Colonic mucosa (tissue), 4 donors: ENCODE measurements around the gene FMN1. TPM values are rescaled to one million over a fixed set of nuclear protein-coding genes. Genes with fewer than 3 reads are reported as not detected.

Experiments
- DNase-seq: peaks from one replicate; pipeline ENCODE4 v3.0.0-alpha.2; 2020
- H3K27ac ChIP-seq: fragments of 200-600 bp; one replicate; pipeline ENCODE4 v1.8.0; 2021
- H3K27me3 ChIP-seq: fragments of 200-600 bp; one replicate; pipeline ENCODE4 v1.8.0; 2021
- H3K36me3 ChIP-seq: fragments of 200-600 bp; one replicate; pipeline ENCODE4 v1.8.0; 2021
- H3K4me1 ChIP-seq: fragments of 200-600 bp; one replicate; pipeline ENCODE4 v1.8.0; 2021; ENCODE audit warnings: mild to moderate bottlenecking
- H3K4me3 ChIP-seq: fragments of 200-600 bp; one replicate; pipeline ENCODE4 v1.8.0; 2021
- H3K9ac ChIP-seq, 2 donors: one replicate each; pipeline ENCODE4 v1.7.0; 2013; ENCODE audit warnings: control low read depth in 2 of 2, low read depth in 2 of 2, low read length in 2 of 2
- H3K9me3 ChIP-seq: fragments of 200-600 bp; one replicate; pipeline ENCODE4 v1.8.0; 2021
- CTCF ChIP-seq: fragments of 200-600 bp; IDR thresholded peaks from one replicate; pipeline ENCODE4 v1.8.0; 2022; ENCODE audit warnings: antibody characterized with exemption, mild to moderate bottlenecking
- intact Hi-C: fragments of 100-400 bp; cut with DNase I; formaldehyde crosslinking; loops from one replicate; pipeline ENCODE4 v1.14.1; 2022
- total RNA-seq, 2 donors: library from RNA; stranded (reverse); fragmentation: NEBNext Ultra II Directional in 1 of 2; extraction: Animal tissue kit (Norgen Biotek cat#: 25700) in 1 of 2; gene quantifications; one replicate each; pipeline ENCODE4 v1.2.1, GENCODE V29; 2021
- donor health status: healthy.
- donor health status: DM: no; HTN: no; CAD: no.
- donor health status: DM: no; HTN: no; CAD: no.

Gene FMN1
- total RNA-seq, 2 donors from 2014 or later = 23.5 to 32.0 TPM

GRCh38 chr15:32878869-32879805, 315.4 kb downstream of the FMN1 start:
- Histone ChIP-seq H3K4me3 (no peak overlapping the region), H3K4me1 (no peaks in the 10 kb centered on the region), H3K27me3 (no peaks in the 10 kb centered on the region), H3K9ac (no peak overlapping the region), H3K36me3 (no peaks in the 10 kb centered on the region), H3K9me3 (no peaks in the 10 kb centered on the region), H3K27ac (no peak overlapping the region)
- no peak for DNase-seq
- intact Hi-C loops = no loop called here
- no peak for TF ChIP-seq CTCF

DNA sequence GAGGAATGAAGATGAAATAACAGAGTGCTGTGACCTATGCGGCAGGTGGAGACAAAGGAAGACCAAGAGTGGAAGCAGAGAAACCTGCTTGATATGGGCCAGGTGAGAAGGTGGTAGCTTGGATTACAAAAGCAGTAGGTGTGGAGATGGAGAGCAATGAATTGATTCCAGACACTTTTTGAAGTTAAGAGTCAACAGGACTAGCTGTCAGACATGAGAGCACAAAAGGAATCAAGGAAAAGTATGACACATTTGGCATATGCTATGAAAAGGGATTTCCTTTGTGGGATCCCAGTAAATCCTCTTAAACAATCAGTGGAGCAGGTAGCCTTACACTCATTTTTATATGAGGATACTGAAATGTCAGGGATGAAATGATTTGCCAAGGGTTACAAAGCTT, 316.2 kb downstream of the FMN1 start:
- Histone ChIP-seq H3K4me1 (no peaks in the 10 kb centered on the region), H3K36me3 (no peaks in the 10 kb centered on the region), H3K9ac (no peak overlapping the region), H3K4me3 (no peak overlapping the region), H3K27ac (no peak overlapping the region), H3K9me3 (no peaks in the 10 kb centered on the region), H3K27me3 (no peaks in the 10 kb centered on the region)
- no peak for TF ChIP-seq CTCF
- intact Hi-C loops = no loop called here
- no peak for DNase-seq

DNA sequence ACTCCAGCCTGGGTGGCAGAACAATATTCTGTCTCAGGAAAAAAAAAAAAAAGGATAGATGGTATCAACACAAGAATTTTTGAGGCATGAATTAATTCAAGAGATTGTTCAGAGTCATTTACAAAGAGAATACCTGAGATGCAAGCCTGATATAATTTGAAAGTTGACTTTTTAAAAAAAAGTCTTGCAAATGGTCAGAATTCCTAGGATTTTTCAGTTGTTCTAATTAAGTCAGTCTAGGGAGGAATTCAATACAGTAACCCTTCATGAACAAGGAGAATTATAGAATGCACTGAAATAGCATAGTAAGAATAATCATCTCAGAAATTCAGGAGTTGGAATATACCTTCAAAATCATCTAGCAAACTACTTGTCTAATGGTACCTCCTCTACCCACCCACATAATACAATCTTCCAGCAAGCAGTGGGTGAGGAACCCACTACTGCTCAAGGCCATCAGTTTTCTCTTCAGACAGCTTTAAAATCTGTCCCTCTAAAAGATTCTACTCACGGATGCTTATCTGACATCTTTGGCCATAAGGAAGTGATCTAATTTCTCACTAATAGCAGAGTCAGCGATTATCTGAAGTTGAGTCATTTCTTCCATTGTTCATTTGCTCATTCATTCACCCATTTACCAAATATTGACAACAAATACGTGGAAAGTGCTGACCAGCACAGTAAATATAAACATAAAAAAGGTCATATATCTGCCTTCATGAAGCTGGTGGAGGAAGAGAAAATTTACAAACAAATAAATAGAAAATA, 317.1 kb downstream of the FMN1 start:
- Histone ChIP-seq H3K36me3 (no peaks in the 10 kb centered on the region), H3K9ac (no peak overlapping the region), H3K4me3 (no peak overlapping the region), H3K27ac (no peak overlapping the region), H3K9me3 (no peaks in the 10 kb centered on the region), H3K27me3 (no peaks in the 10 kb centered on the region), H3K4me1 (no peaks in the 10 kb centered on the region)
- DNase-seq = no peak
- intact Hi-C loops = no loop called here
- TF ChIP-seq CTCF = no peak

DNA sequence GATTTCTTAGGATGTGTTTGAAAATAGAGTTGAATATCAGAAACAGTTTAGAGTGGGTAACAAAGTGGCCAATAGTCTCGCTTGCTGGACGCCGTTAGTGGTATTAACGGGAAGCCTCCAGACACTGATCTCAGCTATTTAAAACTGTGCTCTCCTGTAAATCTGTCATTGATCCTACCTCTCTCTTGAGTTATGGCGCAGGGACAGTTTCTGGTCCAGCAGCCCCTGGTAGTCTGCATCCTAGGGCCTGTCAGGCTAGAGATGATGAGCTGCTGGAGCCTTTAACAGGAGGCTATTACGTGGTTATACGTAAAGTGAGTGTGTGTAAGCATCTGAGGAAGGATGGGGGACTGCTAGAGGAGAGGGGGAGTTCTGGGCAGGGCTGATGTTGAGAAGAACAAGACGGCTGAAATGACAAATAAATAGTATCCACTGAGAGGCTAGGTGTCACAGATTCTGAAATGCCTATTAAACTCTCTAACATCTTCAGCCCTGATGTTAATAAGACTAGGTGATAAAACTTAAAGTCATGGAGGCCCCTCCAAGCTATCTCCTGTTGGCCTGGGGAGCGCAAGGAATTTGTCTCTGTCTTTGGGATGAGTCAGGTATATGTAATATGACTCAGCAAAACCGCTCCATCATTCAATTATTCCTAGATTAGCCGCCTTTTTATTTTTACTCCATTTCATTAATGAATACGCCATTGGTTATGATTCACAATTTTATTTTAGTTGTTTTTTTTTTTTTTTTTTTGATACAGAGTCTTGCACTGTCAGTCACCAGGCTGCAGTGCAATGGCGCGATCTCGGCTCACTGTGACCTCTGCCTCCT, 321.0 kb downstream of the FMN1 start:
- H3K9me3 ChIP-seq = no peaks in the 10 kb centered on the region
- H3K4me1 ChIP-seq = no peaks in the 10 kb centered on the region
- intact Hi-C loops = no loop called here
- TF ChIP-seq CTCF = no peak
- no peak overlapping the region for H3K4me3 ChIP-seq
- no peak overlapping the region for H3K27ac ChIP-seq
- no peaks in the 10 kb centered on the region for H3K27me3 ChIP-seq
- H3K36me3 ChIP-seq = no peaks in the 10 kb centered on the region
- DNase-seq = no peak
- no peak overlapping the region for H3K9ac ChIP-seq
